HG02642 (cell line): Measurements from ENCODE around the gene BAIAP2.

Source experiments
- ATAC-seq: cut with Tn5 transposase; IDR thresholded peaks from one replicate; pipeline ENCODE4 v1.9.1; 2021; ENCODE audit warnings: mild to moderate bottlenecking; ENCODE audit not compliant: unreplicated experiment, poor library complexity

Gene BAIAP2

GRCh38 chr17:81035521-81036196 lies 708 bp downstream of the BAIAP2 start:
- ATAC-seq: no peak

GRCh38 chr17:81036197-81036941 lies 1.4 kb downstream of the BAIAP2 start:
- no peak for ATAC-seq

- no peak for ATAC-seq
Observed at GRCh38 chr17:81037026-81037797, 2.3 kb downstream of the BAIAP2 start.

- ATAC-seq: no peak
Observed at GRCh38 chr17:81037798-81038733, 3.1 kb downstream of the BAIAP2 start.

DNA sequence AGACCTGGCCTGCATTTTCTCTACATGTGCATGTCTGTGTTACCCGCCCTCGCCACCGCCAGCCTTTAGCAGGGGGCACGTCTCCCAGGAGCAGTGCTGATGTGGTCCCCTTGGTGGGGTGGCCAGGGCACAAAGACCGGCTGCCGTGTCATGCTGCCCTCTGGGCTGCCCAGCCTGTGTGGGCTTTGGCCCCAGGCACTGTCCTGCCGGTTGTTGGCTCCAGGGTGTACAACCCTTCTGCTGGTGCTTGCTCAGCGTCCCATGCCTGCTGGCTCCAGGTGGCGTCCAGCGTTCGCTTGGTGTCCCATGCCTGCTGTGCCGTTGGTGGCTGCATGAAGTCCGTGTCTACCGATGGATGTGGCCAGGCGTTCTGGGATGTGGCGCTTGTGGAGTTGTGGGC lies 4.1 kb downstream of the BAIAP2 start:
- no peak for ATAC-seq

GRCh38 chr17:81039854-81040758 lies 5.2 kb downstream of the BAIAP2 start:
- no peak for ATAC-seq

- no peak for ATAC-seq
Observed at GRCh38 chr17:81040791-81041337, 5.9 kb downstream of the BAIAP2 start.

GRCh38 chr17:81042606-81043005 lies 7.7 kb downstream of the BAIAP2 start:
- no peak for ATAC-seq

- ATAC-seq: no peak
Observed at GRCh38 chr17:81043319-81043724, 8.4 kb downstream of the BAIAP2 start.

DNA sequence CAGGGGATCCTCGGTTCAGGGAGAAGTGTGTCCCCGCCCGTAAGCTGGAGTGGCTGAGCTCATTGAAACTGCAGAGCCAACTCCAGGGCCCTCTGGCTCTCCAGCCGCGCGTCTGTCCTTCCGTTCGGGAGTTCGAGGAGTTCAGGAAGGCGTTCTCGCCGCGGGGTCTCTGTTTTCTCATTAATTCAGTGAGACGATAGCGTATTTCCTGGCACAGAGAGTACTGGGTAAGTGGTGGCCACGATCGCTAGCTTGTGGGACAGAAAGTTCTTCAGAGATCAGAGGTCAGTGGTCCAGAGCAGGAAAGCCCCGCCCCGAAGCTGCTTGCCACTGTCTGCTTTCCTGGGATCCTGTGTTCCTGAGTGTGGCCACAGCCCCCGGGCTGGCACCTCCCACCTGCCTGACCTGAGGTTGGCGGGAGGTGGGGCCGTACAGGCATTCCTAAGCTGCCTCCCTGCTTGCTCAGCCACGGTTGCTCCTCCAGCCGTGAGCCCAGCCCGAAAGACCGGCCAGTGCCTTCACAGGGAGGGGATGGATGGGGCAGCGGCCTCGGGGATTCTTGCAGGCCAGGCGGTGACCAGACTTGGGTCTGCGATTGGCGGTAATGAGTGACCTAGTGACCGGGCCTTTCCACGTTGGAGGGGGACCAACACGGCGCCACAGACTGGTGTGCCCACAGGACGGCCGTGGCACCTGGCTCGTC lies 8.9 kb downstream of the BAIAP2 start:
- no peak for ATAC-seq

DNA sequence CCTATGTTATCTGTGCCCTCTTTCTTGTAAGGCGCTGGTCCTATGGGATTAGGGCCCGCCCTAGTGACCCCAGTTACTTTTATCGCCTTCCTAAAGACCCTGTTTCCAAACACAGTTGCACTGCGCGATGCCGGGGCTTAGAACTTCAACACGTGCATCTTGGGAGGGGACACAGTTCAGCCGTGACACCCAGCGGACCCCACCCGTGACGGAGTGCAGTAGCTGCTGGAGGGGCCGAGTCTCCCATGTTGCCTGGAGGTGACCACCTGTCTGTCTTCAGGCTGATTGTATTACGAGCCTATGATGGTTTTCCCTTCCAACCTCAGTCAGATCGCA lies 9.4 kb downstream of the BAIAP2 start:
- no peak for ATAC-seq

DNA sequence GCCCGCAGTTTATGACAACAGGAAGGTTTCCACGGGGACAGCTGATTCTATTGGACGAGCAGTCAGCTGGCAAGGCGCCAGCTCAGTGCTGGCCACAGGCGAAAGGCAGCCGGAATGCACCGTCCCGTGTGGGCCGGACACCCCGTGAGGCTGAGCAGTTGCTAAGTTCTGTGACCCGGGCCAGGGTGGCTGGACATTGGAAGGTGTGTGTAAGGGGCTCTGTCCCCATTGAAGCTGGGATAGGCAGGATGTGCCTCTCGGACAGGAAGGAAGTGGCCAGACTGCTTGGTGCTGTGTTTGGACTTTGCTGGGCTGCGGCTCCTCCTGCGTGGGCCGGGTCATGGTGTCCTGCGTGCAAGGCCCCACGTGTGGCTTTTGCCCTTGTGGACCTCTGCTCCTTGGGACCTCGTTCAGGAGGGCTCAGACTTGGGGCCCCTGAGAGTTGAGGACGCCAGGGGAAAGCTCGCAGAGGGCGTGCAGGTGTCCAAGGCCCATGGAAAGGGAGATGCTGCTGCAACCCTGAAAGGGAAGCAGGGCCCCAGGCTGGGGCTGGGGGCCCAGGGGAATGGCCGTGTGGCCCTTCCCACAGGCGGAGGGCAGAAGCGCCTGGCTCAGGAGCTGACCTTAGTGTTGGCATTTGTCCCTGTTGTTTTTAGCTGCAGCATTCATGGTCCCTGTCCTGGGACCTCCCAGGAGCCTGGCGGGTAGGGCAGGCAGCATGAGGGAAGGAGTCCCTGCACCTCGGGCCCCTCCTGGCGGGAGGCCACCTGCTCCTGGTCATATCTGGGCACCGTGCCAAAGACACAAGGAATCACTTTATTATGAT lies 10.0 kb downstream of the BAIAP2 start:
- ATAC-seq: no peak

- no peak for ATAC-seq
Observed at GRCh38 chr17:81045590-81046095, 10.7 kb downstream of the BAIAP2 start.

DNA sequence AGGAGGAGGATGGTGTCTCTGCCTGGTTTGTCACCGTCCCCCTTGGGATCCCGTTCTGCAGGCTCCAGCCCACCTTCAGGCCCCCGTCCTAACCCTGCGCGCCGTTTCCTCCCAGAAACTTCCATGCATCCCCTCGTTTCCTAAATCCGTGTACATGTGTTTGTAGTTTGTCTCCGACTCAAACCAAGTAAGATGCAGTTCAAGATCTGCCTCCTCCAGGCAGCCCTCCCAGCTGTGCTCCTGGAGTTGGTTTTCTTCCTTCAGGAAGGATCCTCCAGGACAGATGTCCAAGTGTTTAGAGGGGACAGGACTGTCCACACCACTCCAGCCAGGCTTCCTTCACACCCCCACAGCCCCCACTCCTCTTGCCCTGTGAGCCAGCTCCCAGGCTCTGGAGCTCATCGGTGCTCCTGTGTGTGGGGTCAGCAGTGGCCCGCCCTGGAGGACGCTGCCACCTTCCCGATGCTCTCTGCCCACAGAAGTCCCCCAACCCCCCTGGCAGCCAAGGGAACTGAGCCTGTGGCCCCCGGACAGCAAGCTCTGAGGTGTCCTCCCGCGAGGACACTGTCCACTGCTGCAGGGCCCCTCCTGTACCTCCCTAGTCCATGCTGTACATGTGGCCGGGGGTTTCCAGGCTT lies 11.3 kb downstream of the BAIAP2 start:
- ATAC-seq: no peak

GRCh38 chr17:81046770-81047359 lies 11.9 kb downstream of the BAIAP2 start:
- ATAC-seq: no peak

- ATAC-seq: no peak
Observed at GRCh38 chr17:81048827-81049371, 13.9 kb downstream of the BAIAP2 start.
